LHCN-M2 (cell line): ENCODE data around the gene CFAP77. TPM values are rescaled to one million over a fixed set of nuclear protein-coding genes. Genes with fewer than 3 reads are reported as not detected.
A peak's percentile ranks its signal among the peaks of the same experiment; 100 is the strongest.

Experiments used
- DNase-seq: peaks from one replicate; pipeline ENCODE4 v3.0.0-alpha.2; 2012; ENCODE audit warnings: low read depth
- total RNA-seq: library from RNA; depleted of rRNA; stranded (reverse); fragments of >200 nt; gene quantifications from 2 replicates; pipeline ENCODE4 v1.2.3, GENCODE V29; 2014

CFAP77 gene
- total RNA-seq, 1 experiment from 2014 or later, result not detected

DNA sequence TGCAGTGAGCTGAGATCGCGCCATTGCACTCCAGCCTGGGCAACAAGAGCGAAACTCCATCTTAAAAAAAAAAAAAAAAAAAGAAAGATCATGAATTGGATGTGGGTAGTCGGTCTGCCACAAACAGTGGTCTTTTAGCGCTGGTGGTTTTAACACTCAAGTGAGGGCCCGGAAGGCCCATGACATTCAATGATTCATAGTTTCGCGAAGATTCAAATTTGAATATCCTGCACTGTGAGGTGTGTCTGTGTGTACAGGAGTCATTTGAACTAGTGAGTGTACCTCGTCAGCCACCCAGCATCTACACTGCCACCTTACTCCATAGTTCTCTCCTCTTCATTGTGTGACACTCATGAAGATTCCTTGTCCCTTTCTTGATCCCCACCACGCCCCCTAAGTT lies 41.3 kb downstream of the CFAP77 start:
- no peak for DNase-seq

DNA sequence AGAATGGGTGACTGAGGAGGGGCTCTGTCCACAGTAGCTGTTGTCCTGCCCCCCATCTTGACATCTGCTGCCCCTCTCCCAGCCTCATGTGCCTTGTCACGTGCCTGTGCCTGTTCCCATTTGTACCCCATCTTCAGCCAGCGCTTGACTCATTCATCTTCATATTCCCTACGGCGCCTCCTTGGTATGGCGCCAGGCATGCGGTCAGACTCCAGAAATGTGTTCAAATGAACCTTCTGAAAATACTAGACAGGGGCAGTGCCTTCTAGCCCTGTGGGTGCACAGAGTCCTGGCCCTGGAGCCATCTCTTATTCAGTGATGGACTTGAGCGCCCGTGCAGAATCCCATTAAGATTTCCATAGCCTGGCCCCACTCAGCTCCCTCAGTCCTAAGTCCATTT lies 46.2 kb downstream of the CFAP77 start:
- no peak for DNase-seq

- DNase-seq, result no peak
These were observed 47.7 kb downstream of the CFAP77 start for GRCh38 chr9:132457504-132458236.

GRCh38 chr9:132458432-132458831 lies 48.4 kb downstream of the CFAP77 start:
- DNase-seq, result no peak

GRCh38 chr9:132459661-132460060 lies 49.6 kb downstream of the CFAP77 start:
- DNase-seq, result no peak

DNA sequence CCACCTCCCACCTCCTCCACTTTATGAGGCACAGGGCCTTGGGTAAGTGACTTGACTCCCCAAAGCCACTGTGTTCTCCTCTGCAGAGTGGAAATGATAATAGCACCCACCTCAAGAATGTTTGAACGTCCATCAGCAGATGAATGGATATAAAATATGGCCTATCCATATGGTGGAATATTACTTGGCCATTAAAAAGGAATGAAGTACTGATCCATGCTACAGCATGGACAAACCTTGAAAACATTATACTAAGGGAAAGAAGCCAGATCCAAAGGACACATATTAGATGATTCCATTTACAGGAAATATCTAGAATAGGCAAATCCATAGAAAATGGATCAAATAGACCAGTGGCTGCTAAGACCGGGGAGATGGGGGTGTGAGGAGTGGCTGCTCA lies 50.2 kb downstream of the CFAP77 start:
- no peak for DNase-seq

- no peak for DNase-seq
These were observed 51.4 kb downstream of the CFAP77 start for GRCh38 chr9:132461281-132461896.

DNA sequence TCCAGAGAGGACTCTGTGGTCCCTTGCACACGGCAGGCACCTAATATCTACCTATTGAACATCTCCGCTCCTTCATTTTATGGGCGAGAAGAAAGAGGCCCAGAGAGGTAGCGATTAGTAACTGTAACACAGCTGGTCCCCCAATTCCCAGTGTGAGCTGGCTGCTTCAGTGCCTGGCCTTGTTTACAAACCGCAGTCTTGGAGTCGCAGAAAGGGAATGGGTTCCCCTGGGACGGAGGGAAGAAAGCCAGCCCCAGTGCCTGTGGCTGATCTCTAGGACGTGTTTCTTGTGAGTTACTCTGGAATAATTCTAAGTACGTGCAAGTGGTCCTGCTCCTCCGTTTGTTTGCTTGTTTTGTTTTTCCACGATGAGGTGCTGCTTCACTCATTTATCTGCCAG lies 52.0 kb downstream of the CFAP77 start:
- no peak for DNase-seq

DNA sequence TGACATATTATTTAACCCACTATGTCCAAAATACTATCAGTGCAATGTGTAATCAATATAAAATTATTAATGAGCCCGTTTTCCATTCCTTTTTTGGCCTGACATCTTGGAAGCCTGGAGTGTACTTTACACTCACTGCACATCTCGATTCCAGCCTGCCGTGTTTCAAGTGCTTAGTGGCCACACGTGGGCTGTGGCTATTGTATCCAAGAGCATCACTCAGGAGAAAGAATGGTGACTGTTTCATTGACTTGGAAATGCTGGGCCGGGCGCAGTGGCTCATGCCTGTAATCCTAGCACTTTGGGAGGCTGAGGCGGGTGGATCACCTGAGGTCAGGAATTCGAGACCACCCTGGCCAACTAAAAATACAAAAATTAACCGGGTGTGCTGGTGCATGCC lies 54.5 kb downstream of the CFAP77 start:
- DNase-seq, result no peak

DNA sequence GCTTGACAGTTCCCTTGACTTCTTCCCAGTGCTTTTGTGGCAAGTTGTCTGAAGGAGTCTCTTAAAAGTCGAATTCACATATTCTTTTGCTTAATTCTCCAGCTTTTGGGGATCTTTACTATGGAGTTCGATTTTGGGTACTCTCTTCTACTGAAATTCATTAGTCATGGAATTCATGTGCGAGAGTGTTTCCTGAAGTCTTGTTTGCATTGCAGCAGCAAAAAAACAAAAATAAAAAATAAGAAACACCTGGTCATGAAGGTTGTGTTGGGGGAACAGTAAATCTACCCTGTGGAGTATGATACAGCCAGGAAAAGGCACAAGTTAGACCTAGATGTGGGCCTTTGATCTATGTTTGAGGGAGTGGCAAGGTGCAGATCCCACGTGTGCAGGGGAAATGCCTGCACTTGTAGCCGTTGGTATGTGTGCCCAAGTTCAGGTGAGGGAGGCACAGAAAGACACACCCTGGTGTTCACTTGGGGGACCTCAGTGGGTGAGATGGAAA lies 55.2 kb downstream of the CFAP77 start:
- no peak for DNase-seq

- DNase-seq, result no peak
These were observed 62.2 kb downstream of the CFAP77 start for GRCh38 chr9:132472199-132472598.

DNA sequence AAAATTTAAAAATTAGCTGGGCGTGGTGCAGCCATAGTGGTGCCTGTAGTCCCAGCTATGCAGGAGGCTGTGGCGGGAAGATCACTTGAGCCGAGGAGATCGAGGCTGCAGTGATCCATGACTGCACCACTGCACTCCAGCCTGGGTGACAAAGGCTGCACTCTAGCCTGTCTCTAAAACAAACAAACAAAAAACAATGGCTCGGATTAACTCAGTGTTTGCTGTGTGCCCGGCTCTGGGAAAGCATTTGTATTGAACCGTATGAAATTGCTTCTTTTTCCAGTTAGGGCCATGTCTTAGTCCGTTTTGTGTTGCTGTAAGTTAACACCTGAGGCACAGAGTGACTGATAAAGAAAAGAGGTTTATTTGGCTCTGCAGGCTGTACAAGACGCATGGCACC lies 62.6 kb downstream of the CFAP77 start:
- no peak for DNase-seq

DNA sequence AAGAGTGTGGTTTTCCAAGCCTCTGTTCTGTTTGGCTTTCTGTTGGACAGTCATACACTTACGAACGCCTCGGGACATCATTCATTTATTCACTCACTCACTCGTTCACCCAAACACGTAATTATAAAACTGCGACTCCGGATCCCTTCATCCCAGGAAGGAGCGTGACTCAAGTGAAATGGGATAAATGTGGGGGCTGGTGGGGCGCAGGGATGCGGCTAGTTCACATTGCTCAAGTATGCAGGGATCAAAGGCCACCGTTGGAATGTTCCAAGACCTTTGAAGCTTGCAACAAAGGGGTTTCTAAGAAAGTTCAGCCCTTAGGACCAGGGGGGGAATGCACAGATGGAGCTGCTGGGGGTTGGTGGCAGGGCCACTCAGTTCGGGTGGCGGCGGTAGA lies 64.2 kb downstream of the CFAP77 start:
- DNase-seq, result peak; percentile 10

GRCh38 chr9:132478353-132479050 lies 68.5 kb downstream of the CFAP77 start:
- DNase-seq, result no peak

DNA sequence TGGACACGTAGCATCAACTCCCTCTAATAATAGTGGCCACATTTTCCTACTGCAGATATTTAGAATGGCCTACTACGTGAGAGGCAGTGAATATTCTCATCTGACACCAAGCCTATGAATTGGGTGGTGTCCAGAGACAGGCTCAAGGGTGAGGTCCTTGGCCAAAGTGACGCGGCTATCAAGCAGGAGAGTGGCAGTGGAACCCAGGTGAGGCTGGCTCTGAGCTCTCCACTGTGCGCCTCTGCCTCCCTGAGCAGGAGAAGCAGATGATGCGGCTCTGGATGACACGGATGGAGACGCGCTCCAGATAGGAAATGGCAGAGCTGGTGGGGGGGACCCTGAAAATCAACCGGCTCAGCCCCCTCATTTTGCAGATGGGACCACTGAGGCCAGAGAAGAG lies 69.7 kb downstream of the CFAP77 start:
- no peak for DNase-seq

DNA sequence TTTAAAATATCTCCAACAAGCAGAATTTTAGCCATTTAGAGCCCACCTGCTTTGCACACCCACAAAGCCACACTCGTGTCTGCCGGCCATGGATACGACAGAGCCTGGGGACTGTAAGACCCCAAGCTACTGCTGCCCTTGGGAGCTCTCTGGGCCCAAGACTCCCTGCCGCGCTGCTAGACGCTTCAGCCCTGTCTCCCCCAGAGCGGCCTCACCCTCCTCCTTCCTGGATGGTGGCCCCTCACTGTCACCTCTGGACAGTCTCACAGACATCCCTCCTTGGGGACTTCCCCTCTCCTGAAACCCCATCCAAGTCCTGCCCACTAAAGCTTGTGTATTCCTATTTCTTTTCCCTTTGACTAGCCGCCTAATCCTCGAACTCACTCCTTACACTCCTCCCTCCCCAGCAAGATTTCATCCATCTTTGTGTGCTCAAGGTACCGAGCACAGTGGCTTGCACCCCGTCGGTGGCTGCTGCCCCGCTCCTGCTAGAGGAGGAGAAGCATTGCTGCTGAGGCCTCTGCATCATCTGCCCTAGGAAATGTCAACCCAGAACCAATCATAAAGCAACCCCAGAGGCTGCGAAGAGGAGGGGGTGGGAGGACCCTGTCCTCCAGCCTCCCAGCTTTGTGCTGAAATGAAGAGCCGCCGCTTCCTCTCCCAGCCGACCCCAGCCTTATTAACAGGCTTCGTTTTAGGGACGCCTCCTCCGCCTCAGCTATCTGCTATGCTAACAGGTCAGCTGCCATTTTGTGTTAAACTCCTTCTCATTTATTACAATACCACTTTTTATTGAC lies 71.2 kb downstream of the CFAP77 start:
- DNase-seq, result no peak

DNA sequence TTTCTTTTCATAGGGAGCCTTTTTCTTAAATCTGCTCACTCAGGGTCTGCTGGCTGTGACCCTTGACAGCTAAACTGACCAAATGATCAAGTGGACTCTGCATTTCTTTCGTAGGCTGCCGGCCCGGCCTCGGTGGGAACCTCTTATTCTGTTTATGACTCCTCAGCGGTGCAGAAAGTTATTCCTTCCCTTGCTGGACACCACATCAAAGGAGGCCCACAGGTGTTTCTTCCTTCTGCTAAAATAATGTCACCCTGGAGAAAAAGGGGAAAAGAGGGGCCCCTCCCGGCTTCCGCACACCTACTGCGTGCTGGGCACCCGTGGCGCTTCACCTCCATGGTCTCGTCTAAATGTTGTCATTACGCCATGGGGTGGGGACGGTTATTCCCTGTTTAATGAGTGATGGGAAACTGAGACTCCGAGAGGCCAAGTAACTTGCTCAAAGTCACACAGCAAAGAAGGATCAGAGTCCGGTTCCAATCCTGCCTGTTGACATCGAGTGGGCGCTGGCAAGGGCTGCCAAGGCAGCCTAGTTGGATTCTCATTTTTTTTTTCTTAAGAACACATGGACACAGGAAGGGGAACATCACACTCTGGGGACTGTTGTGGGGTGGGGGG lies 72.3 kb downstream of the CFAP77 start:
- DNase-seq, result no peak

DNA sequence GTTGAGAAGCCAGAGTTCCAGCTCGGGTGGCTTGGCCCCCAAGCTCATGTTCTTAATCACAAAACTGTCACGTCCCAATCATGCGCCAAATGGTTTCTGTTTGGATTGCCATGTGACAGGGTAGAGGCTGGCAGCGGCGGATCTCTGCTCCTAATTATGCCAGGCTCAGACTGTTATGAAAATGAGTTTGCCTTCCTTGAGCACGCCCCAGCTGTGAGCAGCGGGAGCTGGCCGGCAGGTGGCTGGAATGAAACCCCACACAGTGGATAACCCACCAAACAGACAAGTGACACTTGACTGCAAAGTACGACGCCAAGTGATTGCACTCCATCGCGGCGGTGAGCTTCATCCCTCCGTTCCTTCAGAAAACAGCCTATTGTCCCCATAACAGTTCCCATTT lies 75.4 kb downstream of the CFAP77 start:
- DNase-seq, result no peak

- no peak for DNase-seq
These were observed 76.8 kb downstream of the CFAP77 start for GRCh38 chr9:132486706-132487350.

- no peak for DNase-seq
These were observed 77.4 kb downstream of the CFAP77 start for GRCh38 chr9:132487351-132487791.
